Glutamatergic neuron (in vitro differentiated cells): Measurements from ENCODE around the gene C2CD2. TPM values are rescaled to one million over a fixed set of nuclear protein-coding genes. Genes with fewer than 3 reads are reported as not detected.
A peak's percentile ranks its signal among the peaks of the same experiment; 100 is the strongest.

Experiments used
- DNase-seq: peaks from one replicate; pipeline ENCODE4 v3.0.0; 2022
- H3K27ac Mint-ChIP-seq: one replicate; pipeline ENCODE4 v1.8.0; 2020; ENCODE audit warnings: mild to moderate bottlenecking, mixed read lengths, inconsistent platforms; ENCODE audit not compliant: unreplicated experiment
- H3K27me3 Mint-ChIP-seq: one replicate; pipeline ENCODE4 v1.8.0; 2020; ENCODE audit warnings: mild to moderate bottlenecking, moderate library complexity, mixed read lengths, inconsistent platforms; ENCODE audit not compliant: unreplicated experiment
- H3K36me3 Mint-ChIP-seq: one replicate; pipeline ENCODE4 v1.8.0; 2020; ENCODE audit warnings: mild to moderate bottlenecking, mixed read lengths, inconsistent platforms; ENCODE audit not compliant: unreplicated experiment
- H3K4me1 Mint-ChIP-seq: one replicate; pipeline ENCODE4 v1.8.0; 2020; ENCODE audit warnings: mild to moderate bottlenecking, low read depth, mixed read lengths, inconsistent platforms; ENCODE audit not compliant: unreplicated experiment
- H3K4me3 Mint-ChIP-seq: one replicate; pipeline ENCODE4 v1.8.0; 2020; ENCODE audit warnings: mild to moderate bottlenecking, mixed read lengths, inconsistent platforms; ENCODE audit not compliant: unreplicated experiment
- H3K9me3 Mint-ChIP-seq: one replicate; pipeline ENCODE4 v1.8.0; 2020; ENCODE audit warnings: mild to moderate bottlenecking, moderate library complexity, mixed read lengths, inconsistent platforms; ENCODE audit not compliant: unreplicated experiment
- CTCF ChIP-seq: fragments of 200-600 bp; sonication (generic); IDR thresholded peaks from one replicate; pipeline ENCODE4 v1.5.0; 2021; ENCODE audit not compliant: partially characterized antibody, unreplicated experiment
- total RNA-seq: library from RNA; stranded (reverse); fragmentation: NEBNext Ultra II Directional; extraction: Animal tissue kit (Norgen Biotek cat#: 25700); gene quantifications from one replicate; pipeline ENCODE4 v1.2.1, GENCODE V29; 2021; ENCODE audit not compliant: unreplicated experiment

The C2CD2 gene
- total RNA-seq, 1 donor from 2014 or later: 0.78 TPM

GRCh38 chr21:41868062-41868710 lies 85.6 kb downstream of the C2CD2 start:
- peaks cover 2% of the 10 kb centered on the region for H3K27me3 Mint-ChIP-seq
- TF ChIP-seq CTCF: no peak
- no peak for DNase-seq
- H3K27ac Mint-ChIP-seq: peak overlapping the region; percentile 70
- H3K4me1 Mint-ChIP-seq: peaks cover 21% of the 10 kb centered on the region
- peaks cover 4% of the 10 kb centered on the region for H3K9me3 Mint-ChIP-seq
- H3K36me3 Mint-ChIP-seq: no peaks in the 10 kb centered on the region
- peak overlapping the region; percentile 20 for H3K4me3 Mint-ChIP-seq

GRCh38 chr21:41867313-41867712 lies 86.5 kb downstream of the C2CD2 start:
- no peak for TF ChIP-seq CTCF
- H3K9me3 Mint-ChIP-seq: peaks cover 4% of the 10 kb centered on the region
- no peaks in the 10 kb centered on the region for H3K36me3 Mint-ChIP-seq
- H3K4me1 Mint-ChIP-seq: peaks cover 21% of the 10 kb centered on the region
- no peak overlapping the region for H3K27ac Mint-ChIP-seq
- H3K4me3 Mint-ChIP-seq: no peak overlapping the region
- DNase-seq: no peak
- peaks cover 2% of the 10 kb centered on the region for H3K27me3 Mint-ChIP-seq

GRCh38 chr21:41866274-41866809 lies 87.5 kb downstream of the C2CD2 start:
- Mint-ChIP-seq H3K9me3 (peaks cover 4% of the 10 kb centered on the region), H3K27ac (no peak overlapping the region), H3K27me3 (peaks cover 2% of the 10 kb centered on the region), H3K36me3 (no peaks in the 10 kb centered on the region), H3K4me3 (no peak overlapping the region), H3K4me1 (peaks cover 17% of the 10 kb centered on the region)
- DNase-seq: no peak
- TF ChIP-seq CTCF: no peak

GRCh38 chr21:41865002-41865777 lies 88.6 kb downstream of the C2CD2 start:
- no peaks in the 10 kb centered on the region for H3K36me3 Mint-ChIP-seq
- no peak for TF ChIP-seq CTCF
- H3K9me3 Mint-ChIP-seq: peaks cover 4% of the 10 kb centered on the region
- H3K27me3 Mint-ChIP-seq: peaks cover 2% of the 10 kb centered on the region
- no peak overlapping the region for H3K27ac Mint-ChIP-seq
- H3K4me1 Mint-ChIP-seq: peaks cover 17% of the 10 kb centered on the region
- DNase-seq: no peak
- H3K4me3 Mint-ChIP-seq: no peak overlapping the region
